Lower lobe of right lung (tissue), 2 donors: ENCODE results near the gene DDX18. TPM values are rescaled to one million over a fixed set of nuclear protein-coding genes. Genes with fewer than 3 reads are reported as not detected.

Experiments
- ATAC-seq, 2 donors: fragments of 200-7000 bp; cut with Tn5 transposase; one replicate each; pipeline ENCODE4 v1.9.1; 2020 to 2022; ENCODE audit warnings: mild to moderate bottlenecking in 2 of 2, moderate library complexity in 2 of 2
- DNase-seq: peaks from one replicate; pipeline ENCODE4 v3.0.0-alpha.2; 2020
- H3K27ac ChIP-seq: fragments of 200-600 bp; one replicate; pipeline ENCODE4 v1.8.0; 2022
- H3K27me3 ChIP-seq: fragments of 200-600 bp; one replicate; pipeline ENCODE4 v1.8.0; 2022; ENCODE audit warnings: low read depth
- H3K36me3 ChIP-seq: fragments of 200-600 bp; one replicate; pipeline ENCODE4 v1.8.0; 2022; ENCODE audit warnings: mild to moderate bottlenecking
- H3K4me1 ChIP-seq: fragments of 200-600 bp; one replicate; pipeline ENCODE4 v1.8.0; 2022
- H3K4me3 ChIP-seq: fragments of 200-600 bp; one replicate; pipeline ENCODE4 v1.8.0; 2022; ENCODE audit warnings: mild to moderate bottlenecking
- H3K9me3 ChIP-seq: fragments of 200-600 bp; one replicate; pipeline ENCODE4 v1.8.0; 2022
- CTCF ChIP-seq: fragments of 200-600 bp; IDR thresholded peaks from one replicate; pipeline ENCODE4 v1.8.0; 2022; ENCODE audit warnings: antibody characterized with exemption, mild to moderate bottlenecking
- intact Hi-C: fragments of 100-400 bp; cut with DNase I; formaldehyde crosslinking; loops from one replicate; pipeline ENCODE4 v1.11.0; 2022
- total RNA-seq: library from RNA; stranded (reverse); fragmentation: NEBNext Ultra II Directional; extraction: Animal tissue kit (Norgen Biotek cat#: 25700); gene quantifications from one replicate; pipeline ENCODE4 v1.2.1, GENCODE V29; 2021
- donor health status: DM: no; HTN: yes; CAD: no; lungs with severe emphysema.

Gene DDX18
- total RNA-seq, 1 donor from 2014 or later: 48.0 TPM

- DNase-seq (no peak), ATAC-seq (no peak)
- H3K4me1 ChIP-seq: no peaks in the 10 kb centered on the region
- H3K36me3 ChIP-seq: no peaks in the 10 kb centered on the region
- TF ChIP-seq CTCF: no peak
- H3K9me3 ChIP-seq: no peaks in the 10 kb centered on the region
- H3K27me3 ChIP-seq: peaks cover 34% of the 10 kb centered on the region
- H3K4me3 ChIP-seq: no peak overlapping the region
- intact Hi-C loops: no loop called here
- H3K27ac ChIP-seq: no peak overlapping the region
These were observed 38.8 kb downstream of the DDX18 start for GRCh38 chr2:117853316-117853715.

- Histone ChIP-seq H3K4me1 (no peaks in the 10 kb centered on the region), H3K27me3 (peaks cover 31% of the 10 kb centered on the region), H3K27ac (no peak overlapping the region), H3K36me3 (no peaks in the 10 kb centered on the region), H3K9me3 (no peaks in the 10 kb centered on the region), H3K4me3 (no peak overlapping the region)
- ATAC-seq (no peak), DNase-seq (no peak)
- intact Hi-C loops: no loop called here
- TF ChIP-seq CTCF: no peak
These were observed 39.4 kb downstream of the DDX18 start for GRCh38 chr2:117853873-117854272.

GRCh38 chr2:117854610-117855009 lies 40.1 kb downstream of the DDX18 start:
- H3K4me3 ChIP-seq: no peak overlapping the region
- H3K27ac ChIP-seq: no peak overlapping the region
- H3K36me3 ChIP-seq: no peaks in the 10 kb centered on the region
- H3K4me1 ChIP-seq: no peaks in the 10 kb centered on the region
- no peaks in the 10 kb centered on the region for H3K9me3 ChIP-seq
- intact Hi-C loops: no loop called here
- TF ChIP-seq CTCF: no peak
- DNase-seq (no peak), ATAC-seq (no peak)
- peaks cover 37% of the 10 kb centered on the region for H3K27me3 ChIP-seq

GRCh38 chr2:117855886-117856285 lies 41.4 kb downstream of the DDX18 start:
- Histone ChIP-seq H3K27me3 (peaks cover 46% of the 10 kb centered on the region), H3K4me3 (no peak overlapping the region), H3K27ac (no peak overlapping the region), H3K36me3 (no peaks in the 10 kb centered on the region), H3K4me1 (no peaks in the 10 kb centered on the region), H3K9me3 (no peaks in the 10 kb centered on the region)
- no peak for TF ChIP-seq CTCF
- ATAC-seq (no peak), DNase-seq (no peak)
- intact Hi-C loops: no loop called here

GRCh38 chr2:117856415-117857210 lies 42.1 kb downstream of the DDX18 start:
- TF ChIP-seq CTCF: no peak
- Histone ChIP-seq H3K4me3 (no peak overlapping the region), H3K36me3 (no peaks in the 10 kb centered on the region), H3K27me3 (peaks cover 39% of the 10 kb centered on the region), H3K27ac (no peak overlapping the region), H3K9me3 (no peaks in the 10 kb centered on the region), H3K4me1 (no peaks in the 10 kb centered on the region)
- intact Hi-C loops: no loop called here
- DNase-seq: no peak
- ATAC-seq: no peak
